ENCODE data around the gene ERCC6L2.
A peak's percentile ranks its signal among the peaks of the same experiment; 100 is the strongest.

The ERCC6L2 gene

GRCh38 chr9:95930277-95930676, 54.8 kb downstream of the ERCC6L2 start:
- DNase-seq = no peak

- DNase-seq = no peak
Measured at GRCh38 chr9:95935861-95936578, 60.5 kb downstream of the ERCC6L2 start.

GRCh38 chr9:95936579-95937075, 61.1 kb downstream of the ERCC6L2 start:
- no peak for DNase-seq

- peak; percentile 7 for DNase-seq
Measured at GRCh38 chr9:95937131-95937530, 61.6 kb downstream of the ERCC6L2 start.

- no peak for DNase-seq
Measured at GRCh38 chr9:95938724-95939123, 63.2 kb downstream of the ERCC6L2 start.

- DNase-seq = no peak
Measured at GRCh38 chr9:95939472-95939871, 64.0 kb downstream of the ERCC6L2 start.

GRCh38 chr9:95940265-95940664, 64.8 kb downstream of the ERCC6L2 start:
- no peak for DNase-seq

GRCh38 chr9:95942016-95942415, 66.5 kb downstream of the ERCC6L2 start:
- no peak for DNase-seq

- DNase-seq = no peak
Measured at GRCh38 chr9:95947118-95947517, 71.6 kb downstream of the ERCC6L2 start.

- no peak for DNase-seq
Measured at GRCh38 chr9:95952471-95952870, 77.0 kb downstream of the ERCC6L2 start.

GRCh38 chr9:95953986-95954385, 78.5 kb downstream of the ERCC6L2 start:
- DNase-seq = no peak

- DNase-seq = no peak
Measured at GRCh38 chr9:95954940-95955339, 79.4 kb downstream of the ERCC6L2 start.

- no peak for DNase-seq
Measured at GRCh38 chr9:95962936-95963335, 87.4 kb downstream of the ERCC6L2 start.

GRCh38 chr9:95963659-95964058, 88.2 kb downstream of the ERCC6L2 start:
- no peak for DNase-seq

GRCh38 chr9:95966306-95966705, 90.8 kb downstream of the ERCC6L2 start:
- no peak for DNase-seq

GRCh38 chr9:95970317-95970716, 94.8 kb downstream of the ERCC6L2 start:
- DNase-seq = no peak

GRCh38 chr9:95971815-95972214, 96.3 kb downstream of the ERCC6L2 start:
- no peak for DNase-seq

GRCh38 chr9:95974389-95974788, 98.9 kb downstream of the ERCC6L2 start:
- DNase-seq = no peak

- DNase-seq = no peak
Measured at GRCh38 chr9:95977371-95977770, 101.9 kb downstream of the ERCC6L2 start.

- no peak for DNase-seq
Measured at GRCh38 chr9:95978106-95978505, 102.6 kb downstream of the ERCC6L2 start.

GRCh38 chr9:95979446-95979845, 104.0 kb downstream of the ERCC6L2 start:
- DNase-seq = no peak

GRCh38 chr9:95980262-95981125, 105.0 kb downstream of the ERCC6L2 start:
- no peak for DNase-seq

GRCh38 chr9:95981761-95982390, 106.4 kb downstream of the ERCC6L2 start:
- DNase-seq = no peak

Data from DMS79 (cell line).